H1 (cell line): Measurements from ENCODE around the gene ZNF609.

Experiments used
- KDM1A ChIP-seq: fragments of 200-600, 300-600 bp; sonication (generic); IDR thresholded peaks from 2 replicates; pipeline ENCODE4 v1.7.1; 2016; ENCODE audit warnings: mild to moderate bottlenecking, low read length, borderline replicate concordance
- POLR2AphosphoS5 ChIP-seq: IDR thresholded peaks from 2 replicates; pipeline ENCODE4 v1.6.1; 2011; ENCODE audit warnings: low read depth, low read length

DNA sequence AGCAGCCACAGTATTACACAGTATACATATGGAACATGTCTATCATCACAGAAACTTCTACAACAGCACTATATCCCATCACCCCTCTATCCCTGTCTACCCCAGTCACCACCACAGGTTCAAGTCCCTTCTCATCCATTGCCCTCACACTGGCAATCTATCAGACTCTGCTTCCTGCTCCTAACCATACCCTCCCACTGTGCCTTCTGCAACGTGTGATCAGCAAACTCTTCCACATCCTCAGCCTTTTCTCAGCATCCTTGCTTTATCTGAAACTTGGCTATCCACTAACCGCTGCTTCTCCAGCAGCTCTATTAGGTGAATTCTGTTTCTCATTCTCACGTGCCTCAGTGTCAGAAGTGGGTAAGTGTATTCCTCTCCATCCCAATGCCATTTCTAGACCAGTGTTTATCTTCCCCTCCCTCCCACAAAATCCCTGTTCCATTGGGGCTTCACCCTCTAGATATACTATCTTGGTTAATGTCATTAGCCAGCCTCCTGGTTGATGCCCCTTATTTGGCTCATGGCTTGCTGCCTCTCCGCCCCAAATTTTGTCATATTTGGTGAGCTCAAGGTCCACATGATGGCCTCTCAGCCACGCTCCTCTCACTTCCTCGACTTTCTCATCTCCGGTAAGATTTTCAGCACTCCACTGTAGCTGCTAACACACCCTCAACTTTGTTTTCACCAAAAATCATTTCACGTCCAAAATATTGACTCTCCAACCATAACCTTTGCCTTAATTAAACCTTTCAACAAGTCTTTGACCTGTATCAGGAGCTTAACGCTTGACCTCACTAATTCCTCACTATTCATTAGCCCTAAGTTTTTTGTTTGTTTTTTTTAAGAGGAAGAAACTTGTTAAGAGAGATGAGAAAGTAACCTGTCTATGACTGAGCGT is 245.9 kb downstream of the ZNF609 start:
- TF ChIP-seq POLR2AphosphoS5 (peak; percentile 56), KDM1A (no peak)
